Tibial nerve (tissue), 4 donors: ENCODE results near the gene MCM3AP.

Source experiments
- EP300 ChIP-seq, 2 donors: sonication (generic); formaldehyde crosslinking; IDR thresholded peaks; one replicate each; pipeline ENCODE4 v1.6.1; 2017; ENCODE audit warnings: antibody characterized with exemption in 2 of 2, mild to moderate bottlenecking in 1 of 2
- POLR2A ChIP-seq, 2 donors: fragments of 450-650 bp; IDR thresholded peaks; one replicate each; pipeline ENCODE4 v1.6.1; 2017; ENCODE audit warnings: antibody characterized with exemption in 2 of 2, mild to moderate bottlenecking in 2 of 2, moderate library complexity in 2 of 2
- TF ChIP-seq, protein P1 (sequence below), 5 experiments: fragments of 200-600 bp in 3 of 5; fragments of 450-650 bp in 2 of 5; sonication (generic) in 3 of 5; IDR thresholded peaks; one replicate each; pipeline ENCODE4 v1.5.1; 2016 to 2019; ENCODE audit warnings: antibody characterized with exemption in 5 of 5, mild to moderate bottlenecking in 3 of 5, moderate library complexity in 2 of 5

DNA sequence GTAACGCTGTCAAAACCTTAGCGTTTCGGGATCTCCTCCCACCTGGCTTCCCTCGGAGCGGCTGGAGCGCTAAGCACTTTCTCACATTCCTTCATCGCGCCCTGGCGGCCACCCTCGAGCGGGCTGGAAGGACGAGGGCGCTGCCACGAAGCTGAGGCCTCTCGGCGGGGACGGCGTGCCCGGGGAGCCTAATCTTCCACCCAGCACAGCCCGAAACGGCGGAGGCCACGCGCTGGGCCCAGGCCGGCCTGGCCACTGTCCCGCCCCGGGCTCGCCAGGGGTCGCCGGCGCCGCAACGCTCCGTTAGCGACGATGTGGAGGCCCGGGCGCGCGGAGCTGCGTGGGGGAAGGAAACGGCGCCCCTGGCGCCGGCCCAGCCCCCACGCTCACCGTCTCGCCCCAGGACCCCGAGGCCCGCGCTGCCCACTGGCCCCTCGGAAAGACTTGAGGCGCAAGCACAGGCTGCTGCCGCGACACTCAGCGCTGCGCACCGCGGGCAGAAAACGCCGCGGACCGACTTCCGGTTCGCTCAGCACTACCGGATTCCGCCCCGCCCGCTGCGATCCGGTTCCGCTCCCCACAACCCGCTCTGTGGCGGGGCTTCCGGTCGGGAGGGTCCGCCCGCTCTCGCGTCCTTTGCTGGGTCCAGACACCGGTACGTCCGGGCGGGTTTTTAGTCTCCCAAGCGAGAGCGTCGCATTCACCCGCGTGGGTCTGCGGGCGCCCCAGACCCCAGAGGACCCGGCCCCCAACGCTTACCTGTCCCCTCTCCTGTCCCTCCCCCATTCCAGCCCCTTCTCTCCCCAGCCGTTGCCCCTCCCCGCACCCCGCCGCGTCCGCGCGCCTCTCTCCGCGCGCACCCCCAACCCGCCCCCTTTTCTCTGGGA is 593 bp upstream of the MCM3AP start, which contains the start of gene YBEY:
- TF ChIP-seq, protein P1, sequence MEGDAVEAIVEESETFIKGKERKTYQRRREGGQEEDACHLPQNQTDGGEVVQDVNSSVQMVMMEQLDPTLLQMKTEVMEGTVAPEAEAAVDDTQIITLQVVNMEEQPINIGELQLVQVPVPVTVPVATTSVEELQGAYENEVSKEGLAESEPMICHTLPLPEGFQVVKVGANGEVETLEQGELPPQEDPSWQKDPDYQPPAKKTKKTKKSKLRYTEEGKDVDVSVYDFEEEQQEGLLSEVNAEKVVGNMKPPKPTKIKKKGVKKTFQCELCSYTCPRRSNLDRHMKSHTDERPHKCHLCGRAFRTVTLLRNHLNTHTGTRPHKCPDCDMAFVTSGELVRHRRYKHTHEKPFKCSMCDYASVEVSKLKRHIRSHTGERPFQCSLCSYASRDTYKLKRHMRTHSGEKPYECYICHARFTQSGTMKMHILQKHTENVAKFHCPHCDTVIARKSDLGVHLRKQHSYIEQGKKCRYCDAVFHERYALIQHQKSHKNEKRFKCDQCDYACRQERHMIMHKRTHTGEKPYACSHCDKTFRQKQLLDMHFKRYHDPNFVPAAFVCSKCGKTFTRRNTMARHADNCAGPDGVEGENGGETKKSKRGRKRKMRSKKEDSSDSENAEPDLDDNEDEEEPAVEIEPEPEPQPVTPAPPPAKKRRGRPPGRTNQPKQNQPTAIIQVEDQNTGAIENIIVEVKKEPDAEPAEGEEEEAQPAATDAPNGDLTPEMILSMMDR (IDR thresholded peaks at IDR 0.05): peak; percentile 20 to 67 (median 31)
- peak in 1 of 2 donors; percentile 39 for TF ChIP-seq POLR2A (IDR thresholded peaks at IDR 0.05)
- TF ChIP-seq EP300 (IDR thresholded peaks at IDR 0.05): peak; percentile 41 to 88
